Type B pancreatic cell (in vitro differentiated cells): ENCODE results near the gene CPB1. TPM values are rescaled to one million over a fixed set of nuclear protein-coding genes. Genes with fewer than 3 reads are reported as not detected.
"Not testable (repeated sequence)": the region's sequence is repeated elsewhere in the genome, so short reads cannot be mapped to it uniquely, and the experiment has no call there.

ENCODE experiments used
- DNase-seq: peaks from one replicate; pipeline ENCODE4 v3.0.0; 2021; ENCODE audit warnings: mixed read lengths; ENCODE audit not compliant: unreplicated experiment; ENCODE audit errors: extremely low spot score
- H3K27ac Mint-ChIP-seq: 2 replicates; pipeline ENCODE4 v1.8.0; 2021; ENCODE audit warnings: mild to moderate bottlenecking, mixed read lengths
- H3K27me3 Mint-ChIP-seq: 2 replicates; pipeline ENCODE4 v1.8.0; 2021; ENCODE audit warnings: mixed read lengths
- H3K36me3 Mint-ChIP-seq: 2 replicates; pipeline ENCODE4 v1.8.0; 2021; ENCODE audit warnings: mixed read lengths
- H3K4me1 Mint-ChIP-seq: one replicate; pipeline ENCODE4 v1.8.0; 2021; ENCODE audit warnings: mixed read lengths; ENCODE audit not compliant: unreplicated experiment
- H3K4me3 Mint-ChIP-seq: 2 replicates; pipeline ENCODE4 v1.8.0; 2021; ENCODE audit warnings: mild to moderate bottlenecking, mixed read lengths
- H3K9me3 Mint-ChIP-seq: 2 replicates; pipeline ENCODE4 v1.8.0; 2021; ENCODE audit warnings: mixed read lengths
- CTCF ChIP-seq: fragments of 200-600 bp; sonication (generic); conservative IDR thresholded peaks from 2 replicates; pipeline ENCODE4 v1.5.0; 2021; ENCODE audit warnings: antibody characterized with exemption, mild to moderate bottlenecking
- long read RNA-seq: library from polyadenylated mRNA; unstranded; transcript quantifications from one replicate; pipeline ENCODE4 v2.0.0, GENCODE V29; 2020
- total RNA-seq: library from RNA; stranded (reverse); gene quantifications from 2 replicates; pipeline ENCODE4 v1.2.1, GENCODE V29; 2021; ENCODE audit warnings: low replicate concordance

CPB1 gene
- total RNA-seq = 0.56 and 2.5 TPM in 2 replicates
- long read RNA-seq = 0 reads

GRCh38 chr3:148827585-148827984 is at the start of gene CPB1:
CPB1 (plus strand) TSS chr3:148827811; CDS start chr3:148827824, 13 bp downstream.
- Mint-ChIP-seq H3K27ac (no peak within 1 kb of the TSS), H3K4me3 (no peak within 1 kb of the TSS), H3K4me1 (peaks cover 29% of the 10 kb centered on the region), H3K27me3 (peaks cover 15% of the 10 kb centered on the region), H3K36me3 (no peaks in the 10 kb centered on the region), H3K9me3 (no peaks in the 10 kb centered on the region)
- DNase-seq = no peak
- no peak for TF ChIP-seq CTCF

- DNase-seq = no peak
- Mint-ChIP-seq H3K4me1 (no peaks in the 10 kb centered on the region), H3K9me3 (no peaks in the 10 kb centered on the region), H3K36me3 (no peaks in the 10 kb centered on the region), H3K27ac (no peak overlapping the region), H3K4me3 (no peak overlapping the region), H3K27me3 (no peaks in the 10 kb centered on the region)
- TF ChIP-seq CTCF = no peak
Observed at GRCh38 chr3:148778926-148779325, 48.7 kb upstream of the CPB1 start.

- H3K36me3 Mint-ChIP-seq, H3K4me3 Mint-ChIP-seq, H3K27ac Mint-ChIP-seq, H3K9me3 Mint-ChIP-seq, H3K27me3 Mint-ChIP-seq, DNase-seq: not testable (repeated sequence)
- H3K4me1 Mint-ChIP-seq = peaks cover 12% of the 10 kb centered on the region
Observed at GRCh38 chr3:148785026-148785425, 42.6 kb upstream of the CPB1 start.

- not testable (repeated sequence) for H3K27ac Mint-ChIP-seq, H3K27me3 Mint-ChIP-seq, DNase-seq, H3K36me3 Mint-ChIP-seq, H3K4me3 Mint-ChIP-seq, H3K9me3 Mint-ChIP-seq
- peaks cover 19% of the 10 kb centered on the region for H3K4me1 Mint-ChIP-seq
Observed at GRCh38 chr3:148786159-148786558, 41.5 kb upstream of the CPB1 start.

GRCh38 chr3:148789146-148789545 is 38.5 kb upstream of the CPB1 start:
- Mint-ChIP-seq H3K9me3 (peaks cover 6% of the 10 kb centered on the region), H3K4me1 (peaks cover 33% of the 10 kb centered on the region), H3K4me3 (no peak overlapping the region), H3K27me3 (peaks cover 7% of the 10 kb centered on the region), H3K36me3 (no peaks in the 10 kb centered on the region), H3K27ac (peak overlapping the region; percentile 14)
- no peak for TF ChIP-seq CTCF
- DNase-seq = no peak

- DNase-seq = no peak
- Mint-ChIP-seq H3K27ac (no peak overlapping the region), H3K4me3 (no peak overlapping the region), H3K9me3 (peaks cover 5% of the 10 kb centered on the region), H3K36me3 (no peaks in the 10 kb centered on the region), H3K4me1 (peaks cover 36% of the 10 kb centered on the region), H3K27me3 (peaks cover 7% of the 10 kb centered on the region)
- no peak for TF ChIP-seq CTCF
Observed at GRCh38 chr3:148789906-148790305, 37.7 kb upstream of the CPB1 start.

GRCh38 chr3:148790370-148790769 is 37.2 kb upstream of the CPB1 start:
- Mint-ChIP-seq H3K9me3 (peaks cover under 1% of the 10 kb centered on the region), H3K27ac (peak overlapping the region; percentile 12), H3K4me1 (peaks cover 36% of the 10 kb centered on the region), H3K27me3 (peaks cover 7% of the 10 kb centered on the region), H3K4me3 (no peak overlapping the region), H3K36me3 (no peaks in the 10 kb centered on the region)
- DNase-seq = no peak
- no peak for TF ChIP-seq CTCF
